HepG2 (cell line): Measurements from ENCODE around the gene CADM2. TPM values are rescaled to one million over a fixed set of nuclear protein-coding genes. Genes with fewer than 3 reads are reported as not detected.

ENCODE experiments used
- ATAC-seq: fragments of 200-7000 bp; cut with Tn5 transposase; 3 replicates; pipeline ENCODE4 v1.9.1; 2020; ENCODE audit warnings: mild to moderate bottlenecking, moderate library complexity
- BruUV-seq: library from RNA; stranded (reverse); fragments of 400-500 nt; replicated peaks from 2 replicates; lab custom pipeline; 2021; lab: Mats Ljungman, UMichigan
- CTCF ChIA-PET: fragments of 300-600 bp; formaldehyde crosslinking; extraction: SDS; loops from one replicate; lab custom pipeline; 2021; ENCODE audit warnings: low total read pairs, inconsistent platforms, low intra/inter-chr PET ratio; lab: Yijun Ruan, JAX
- POLR2A ChIA-PET: fragments of 350-600 bp; sonication (Branson Sonifier 250); formaldehyde crosslinking; loops from one replicate; lab custom pipeline; 2020; ENCODE audit warnings: antibody characterized with exemption, inconsistent platforms; lab: Yijun Ruan, JAX
- DNase-seq: peaks from one replicate; pipeline ENCODE4 v3.0.0-alpha.2; 2015; ENCODE audit warnings: low spot score
- FAIRE-seq: peaks from 3 replicates; lab custom pipeline; 2011; peaks lifted over from hg19 to GRCh38; lab: Jason Lieb, UNC
- H2AFZ ChIP-seq: one replicate; pipeline ENCODE4 v1.6.1; 2011; ENCODE audit warnings: low read length, inconsistent platforms
- H3K27ac ChIP-seq: fragments of 300-600 bp; 3 replicates; pipeline ENCODE4 v1.8.0; 2011; ENCODE audit warnings: mixed run types, mild to moderate bottlenecking, mixed read lengths, low read length, inconsistent platforms; ENCODE audit not compliant: insufficient read depth; ENCODE audit errors: extremely low read length
- H3K27me3 ChIP-seq, 2 experiments: fragments of 200-600 bp in 1 of 2; 2 replicates in 1 of 2; 3 replicates in 1 of 2; pipeline versions ENCODE4 v1.6.0 to v1.8.0; 2011; ENCODE audit warnings: low read length in 2 of 2, mild to moderate bottlenecking in 2 of 2, moderate library complexity in 2 of 2, inconsistent platforms in 1 of 2; ENCODE audit not compliant: insufficient read depth in 2 of 2, control insufficient read depth in 1 of 2
- H3K36me3 ChIP-seq, 2 experiments: fragments of 200-600 bp in 1 of 2; replicated peaks in 1 of 2; 2 replicates in 1 of 2; 3 replicates in 1 of 2; pipeline versions ENCODE4 v1.5.1 to v1.8.0; 2011; ENCODE audit warnings: low read length in 2 of 2, inconsistent platforms in 1 of 2; ENCODE audit not compliant: insufficient read depth in 2 of 2, control insufficient read depth in 1 of 2
- H3K4me1 ChIP-seq: 2 replicates; pipeline ENCODE4 v1.5.1; 2012; ENCODE audit warnings: low read length, inconsistent platforms; ENCODE audit not compliant: insufficient read depth
- H3K4me2 ChIP-seq: 2 replicates; pipeline ENCODE4 v1.6.0; 2011; ENCODE audit warnings: low read depth, low read length, inconsistent platforms
- H3K4me3 ChIP-seq, 3 experiments: fragments of 200-600 bp in 1 of 3; sonication (generic), shearing (Covaris generic) in 1 of 3; replicated peaks in 1 of 3; 2 replicates each; pipeline ENCODE4 v1.5.1; 2011 to 2016; ENCODE audit warnings: low read length in 3 of 3, inconsistent platforms in 2 of 3, low read depth in 2 of 3, mild to moderate bottlenecking in 2 of 3, control low read depth in 1 of 3, mixed read lengths in 1 of 3; ENCODE audit not compliant: insufficient read depth in 1 of 3
- H3K79me2 ChIP-seq: one replicate; pipeline ENCODE4 v1.6.1; 2011; ENCODE audit warnings: low read length, inconsistent platforms; ENCODE audit not compliant: insufficient read depth
- H3K9ac ChIP-seq: 2 replicates; pipeline ENCODE4 v1.6.0; 2011; ENCODE audit warnings: mild to moderate bottlenecking, low read depth, low read length, inconsistent platforms; ENCODE audit not compliant: insufficient read depth
- H3K9me3 ChIP-seq: 2 replicates; pipeline ENCODE4 v1.5.1; 2012; ENCODE audit warnings: mild to moderate bottlenecking, low read length
- H4K20me1 ChIP-seq: 2 replicates; pipeline ENCODE4 v1.6.0; 2011; ENCODE audit warnings: inconsistent platforms, mild to moderate bottlenecking, low read length, moderate library complexity; ENCODE audit not compliant: insufficient read depth
- CEBPB ChIP-seq: IDR thresholded peaks from 2 replicates; pipeline ENCODE4 v1.6.1; 2011; ENCODE audit warnings: low read depth, low read length, improper control_type of control experiment, borderline replicate concordance
- ETS1 ChIP-seq: sonication (generic); formaldehyde crosslinking; IDR thresholded peaks from 2 replicates; pipeline ENCODE4 v1.4.0; 2020; ENCODE audit warnings: missing genetic modification reagents
- FOXP4 ChIP-seq: sonication (generic); formaldehyde crosslinking; IDR thresholded peaks from 2 replicates; pipeline ENCODE4 v1.4.0; 2020; ENCODE audit warnings: missing genetic modification reagents
- KLF15 ChIP-seq: sonication (generic); formaldehyde crosslinking; IDR thresholded peaks from 2 replicates; pipeline ENCODE4 v1.8.1; 2023; ENCODE audit warnings: borderline replicate concordance, mild to moderate bottlenecking, inconsistent platforms, missing genetic modification reagents, mixed read lengths
- KMT2B ChIP-seq: IDR thresholded peaks from 2 replicates; pipeline ENCODE4 v1.6.1; 2016; ENCODE audit warnings: missing genetic modification reagents, missing compliant biosample characterization
- NFIC ChIP-seq: IDR thresholded peaks from 2 replicates; pipeline ENCODE4 v1.6.1; 2012; ENCODE audit warnings: mild to moderate bottlenecking, low read length, inconsistent platforms
- NFYB ChIP-seq: sonication (generic); formaldehyde crosslinking; IDR thresholded peaks from 2 replicates; pipeline ENCODE4 v1.4.0; 2020; ENCODE audit warnings: missing genetic modification reagents
- NFYC ChIP-seq: IDR thresholded peaks from 2 replicates; pipeline ENCODE4 v1.6.1; 2016; ENCODE audit warnings: missing genetic modification reagents, missing compliant biosample characterization
- NR2C2 ChIP-seq: sonication (generic); formaldehyde crosslinking; IDR thresholded peaks from 2 replicates; pipeline ENCODE4 v1.4.0; 2020; ENCODE audit warnings: missing genetic modification reagents, mild to moderate bottlenecking, moderate library complexity, borderline replicate concordance
- PITX1 ChIP-seq: sonication (generic); formaldehyde crosslinking; IDR thresholded peaks from 2 replicates; pipeline ENCODE4 v1.5.1; 2020; ENCODE audit warnings: mild to moderate bottlenecking, missing genetic modification reagents
- RFXAP ChIP-seq: sonication (generic); formaldehyde crosslinking; IDR thresholded peaks from 2 replicates; pipeline ENCODE4 v1.4.0; 2020; ENCODE audit warnings: missing genetic modification reagents, borderline replicate concordance
- TFDP1 ChIP-seq: IDR thresholded peaks from 2 replicates; pipeline ENCODE4 v1.6.1; 2016; ENCODE audit warnings: missing compliant biosample characterization, missing genetic modification reagents, borderline replicate concordance
- ZC3H4 ChIP-seq: sonication (generic); formaldehyde crosslinking; IDR thresholded peaks from 2 replicates; pipeline ENCODE4 v1.4.0; 2020; ENCODE audit warnings: missing genetic modification reagents, borderline replicate concordance
- ZFP41 ChIP-seq: sonication (generic); formaldehyde crosslinking; IDR thresholded peaks from 2 replicates; pipeline ENCODE4 v1.4.0; 2020; ENCODE audit warnings: mild to moderate bottlenecking, missing genetic modification reagents, borderline replicate concordance
- ZIK1 ChIP-seq: sonication (generic); formaldehyde crosslinking; IDR thresholded peaks from 2 replicates; pipeline ENCODE4 v1.5.0; 2020; ENCODE audit warnings: mild to moderate bottlenecking, low read depth, missing genetic modification reagents, borderline replicate concordance
- ZNF333 ChIP-seq: sonication (generic); formaldehyde crosslinking; IDR thresholded peaks from 2 replicates; pipeline ENCODE4 v1.4.0; 2020; ENCODE audit warnings: mild to moderate bottlenecking, missing genetic modification reagents, borderline replicate concordance
- ZNF484 ChIP-seq: sonication (generic); formaldehyde crosslinking; IDR thresholded peaks from 2 replicates; pipeline ENCODE4 v1.5.1; 2020; ENCODE audit warnings: mild to moderate bottlenecking, low read depth, missing genetic modification reagents, borderline replicate concordance
- ZNF562 ChIP-seq: sonication (generic); formaldehyde crosslinking; IDR thresholded peaks from 2 replicates; pipeline ENCODE4 v1.8.0; 2022; ENCODE audit warnings: missing genetic modification reagents, borderline replicate concordance
- ZNF878 ChIP-seq: sonication (generic); formaldehyde crosslinking; IDR thresholded peaks from 2 replicates; pipeline ENCODE4 v1.8.1; 2023; ENCODE audit warnings: mild to moderate bottlenecking, missing genetic modification reagents, moderate library complexity
- WGBS: methylation state at CpG from one replicate; pipeline ENCODE4 v1.1.6; 2017; ENCODE audit warnings: low lambda C conversion rate; 5-methylcytosine and 5-hydroxymethylcytosine counted together
- in situ Hi-C: cut with HindIII; loops from 2 replicates; pipeline ENCODE4 v1.10.0; 2017; ENCODE audit warnings: low pct_unique_long_range_greater_than_20kb; ENCODE audit not compliant: extremely low pct_ligation_motif_present
- intact Hi-C: fragments of 100-400 bp; cut with micrococcal nuclease; formaldehyde crosslinking; loops from one replicate; pipeline ENCODE4 v1.10.0; 2022; ENCODE audit not compliant: unreplicated experiment
- polyA plus RNA-seq, 8 experiments: library from polyadenylated mRNA; depleted of rRNA in 3 of 8; stranded (reverse) in 7 of 8; unstranded in 1 of 8; fragments of >200 nt; fragmentation: Illumina TruSeq in 4 of 8; extraction: Trizol in 4 of 8; gene quantifications; 2 replicates each; pipeline versions ENCODE4 v1.2.1 to v1.2.3, GENCODE V29; 2011 to 2016; ENCODE audit warnings: low read depth in 4 of 8, missing spikeins in 1 of 8, mixed read lengths in 1 of 8; ENCODE audit not compliant: insufficient read depth in 1 of 8
- total RNA-seq, 5 experiments: library from RNA; depleted of rRNA; stranded (reverse); fragments of >200 nt; fragmentation: Illumina TruSeq; extraction: Trizol; gene quantifications; 2 replicates each; pipeline ENCODE4 v1.2.3, GENCODE V29; 2016; ENCODE audit warnings: low read depth in 1 of 5

The CADM2 gene
- total and polyA plus RNA-seq, 2 of the 13 experiments (the other 11 are each of a cell fraction or from before 2014, with no cell fraction given), result not detected

DNA sequence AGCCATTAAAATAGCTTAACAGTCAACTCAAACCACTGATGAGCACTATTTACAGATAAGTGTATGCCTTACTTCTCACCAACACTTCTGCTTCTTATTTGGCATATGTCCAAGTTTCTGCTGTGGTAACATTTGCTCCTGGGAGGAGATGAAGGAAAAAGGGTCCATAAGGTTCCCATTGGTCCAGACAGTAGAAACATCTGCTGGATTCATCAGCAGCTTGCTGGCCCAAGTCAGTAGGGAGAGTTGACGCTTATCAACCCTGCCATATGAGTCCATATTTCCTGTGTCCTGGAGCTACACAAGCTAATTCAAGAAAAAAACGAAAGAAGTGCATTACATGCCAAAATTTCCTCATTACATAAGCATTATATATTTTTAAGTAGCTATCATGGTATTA is 824.5 kb downstream of the CADM2 start (continued):
- TF ChIP-seq ZNF484 (no peak), ZNF333 (no peak)

- ChIA-PET POLR2A (no interaction called here), CTCF (no interaction called here)
- Histone ChIP-seq H3K36me3 (no peaks in the 10 kb centered on the region), H3K4me3 (no peak overlapping the region), H3K27me3 (no peaks in the 10 kb centered on the region), H3K9ac (no peak overlapping the region), H3K27ac (no peak overlapping the region), H3K79me2 (no peaks in the 10 kb centered on the region), H3K9me3 (no peaks in the 10 kb centered on the region), H3K4me1 (no peaks in the 10 kb centered on the region), H2AFZ (no peak overlapping the region), H3K4me2 (no peak overlapping the region), H4K20me1 (no peaks in the 10 kb centered on the region)
- BruUV-seq, result no TSS peak
- in situ Hi-C loops, result no loop called here
- intact Hi-C loops, result no loop called here
- TF ChIP-seq CEBPB (no peak), ZFP41 (CRISPR knock-in tag) (no peak), NR2C2 (no peak), RFXAP (no peak), NFYC (no peak), FOXP4 (CRISPR knock-in tag) (no peak), PITX1 (CRISPR knock-in tag) (no peak), ETS1 (no peak), ZC3H4 (CRISPR knock-in tag) (no peak), ZNF562 (CRISPR knock-in tag) (no peak), TFDP1 (CRISPR knock-in tag) (no peak), NFYB (no peak), NFIC (no peak), KMT2B (CRISPR knock-in tag) (no peak), ZNF878 (CRISPR knock-in tag) (no peak), ZIK1 (CRISPR knock-in tag) (no peak), KLF15 (CRISPR knock-in tag) (no peak)
- WGBS, result 17% methylated on average over 4 of the region's 4 CpGs
- DNase-seq (no peak), FAIRE-seq (no peak), ATAC-seq (no peak)
Measured at GRCh38 chr3:85785766-85786165, 827.0 kb downstream of the CADM2 start.
